H1 (cell line): ENCODE data around the gene PDE8A. TPM values are rescaled to one million over a fixed set of nuclear protein-coding genes. Genes with fewer than 3 reads are reported as not detected.

Experiments
- CTCF ChIA-PET: fragments of 300-600 bp; sonication (Branson Sonifier 250); formaldehyde crosslinking; loops from one replicate; lab custom pipeline; 2021; ENCODE audit not compliant: partially characterized antibody; lab: Charles Lee
- POLR2A ChIA-PET: fragments of 300-600 bp; sonication (Branson Sonifier 250); formaldehyde crosslinking; loops from one replicate; lab custom pipeline; 2021; ENCODE audit warnings: inconsistent platforms; ENCODE audit not compliant: partially characterized antibody; lab: Charles Lee
- DNase-seq, 2 experiments: peaks; one replicate each; pipeline versions ENCODE4 v3.0.0 to v3.0.0-alpha.2; 2010 to 2022; ENCODE audit warnings: low spot score in 2 of 2, low read depth in 1 of 2, mixed read lengths in 1 of 2
- FAIRE-seq: peaks from 2 replicates; lab custom pipeline; 2011; peaks lifted over from hg19 to GRCh38; lab: Jason Lieb, UNC
- H2AFZ ChIP-seq: 2 replicates; pipeline ENCODE4 v1.8.1; 2012; ENCODE audit warnings: low read length, inconsistent platforms
- H2AK5ac ChIP-seq: 2 replicates; pipeline ENCODE4 v1.6.1; 2013; ENCODE audit warnings: low read depth, low read length
- H2BK120ac ChIP-seq: replicated peaks from 2 replicates; pipeline ENCODE3; 2013; ENCODE audit warnings: low read depth, low read length, inconsistent platforms
- H2BK12ac ChIP-seq: 2 replicates; pipeline ENCODE4 v1.6.1; 2013; ENCODE audit warnings: low read depth, low read length
- H2BK15ac ChIP-seq: 2 replicates; pipeline ENCODE4 v1.6.1; 2013; ENCODE audit warnings: low read length
- H2BK20ac ChIP-seq: 2 replicates; pipeline ENCODE4 v1.6.1; 2013; ENCODE audit warnings: low read length
- H2BK5ac ChIP-seq: 2 replicates; pipeline ENCODE4 v1.6.1; 2013; ENCODE audit warnings: low read depth, low read length
- H3K14ac ChIP-seq: 2 replicates; pipeline ENCODE4 v1.6.1; 2013; ENCODE audit warnings: inconsistent platforms; ENCODE audit not compliant: insufficient read length
- H3K18ac ChIP-seq: 2 replicates; pipeline ENCODE4 v1.6.1; 2013; ENCODE audit warnings: low read length; ENCODE audit errors: extremely low read depth
- H3K23ac ChIP-seq: 2 replicates; pipeline ENCODE4 v1.6.1; 2013; ENCODE audit warnings: inconsistent platforms; ENCODE audit not compliant: insufficient read length
- H3K23me2 ChIP-seq: 2 replicates; pipeline ENCODE4 v1.6.1; 2013; ENCODE audit warnings: low read depth, low read length
- H3K27ac ChIP-seq: 2 replicates; pipeline ENCODE4 v1.6.1; 2011; ENCODE audit warnings: low read depth, low read length, inconsistent platforms
- H3K27me3 ChIP-seq, 4 experiments: replicated peaks in 1 of 4; 1 replicate in 1 of 4; 2 replicates in 3 of 4; pipeline versions ENCODE4 v1.6.1 to v1.8.1; 2011 to 2013; ENCODE audit warnings: low read length in 3 of 4, mild to moderate bottlenecking in 3 of 4, inconsistent platforms in 2 of 4, mixed read lengths in 2 of 4, moderate library complexity in 1 of 4; ENCODE audit not compliant: control insufficient read depth in 3 of 4, insufficient read depth in 3 of 4; ENCODE audit errors: extremely low read depth in 1 of 4
- H3K36me3 ChIP-seq, 4 experiments: 2 replicates each; pipeline versions ENCODE4 v1.6.1 to v1.8.1; 2011 to 2013; ENCODE audit warnings: mild to moderate bottlenecking in 4 of 4, low read length in 3 of 4, moderate library complexity in 2 of 4, control low read depth in 1 of 4, inconsistent platforms in 1 of 4; ENCODE audit not compliant: insufficient read depth in 4 of 4, control insufficient read depth in 2 of 4
- H3K4ac ChIP-seq: replicated peaks from 2 replicates; pipeline ENCODE3; 2013; ENCODE audit warnings: low read length, low read depth, mixed read lengths, inconsistent platforms; ENCODE audit not compliant: insufficient read length
- H3K4me1 ChIP-seq, 4 experiments: replicated peaks in 1 of 4; 1 replicate in 1 of 4; 2 replicates in 3 of 4; pipeline versions ENCODE4 v1.6.1 to v1.8.1; 2011 to 2013; ENCODE audit warnings: low read length in 3 of 4, inconsistent platforms in 2 of 4, mixed read lengths in 1 of 4; ENCODE audit not compliant: insufficient read depth in 4 of 4, control insufficient read depth in 3 of 4
- H3K4me2 ChIP-seq, 2 experiments: 2 replicates each; pipeline versions ENCODE4 v1.6.1 to v1.8.1; 2011 to 2013; ENCODE audit warnings: low read depth in 2 of 2, low read length in 2 of 2, control low read depth in 1 of 2, inconsistent platforms in 1 of 2, mild to moderate bottlenecking in 1 of 2; ENCODE audit not compliant: insufficient read depth in 1 of 2
- H3K4me3 ChIP-seq, 4 experiments: fragments of 200-600, 300-600 bp in 1 of 4; sonication (generic), shearing (Covaris generic), sonication (Bioruptor Twin) in 1 of 4; 2 replicates each; pipeline versions ENCODE4 v1.5.1 to v1.8.1; 2011 to 2016; ENCODE audit warnings: low read length in 4 of 4, low read depth in 3 of 4, control low read depth in 2 of 4, inconsistent platforms in 2 of 4, mild to moderate bottlenecking in 2 of 4, mixed read lengths in 1 of 4, moderate library complexity in 1 of 4; ENCODE audit not compliant: insufficient read depth in 2 of 4; ENCODE audit errors: extremely low read depth in 1 of 4
- H3K56ac ChIP-seq: replicated peaks from 2 replicates; pipeline ENCODE3; 2013; ENCODE audit warnings: low read depth, mild to moderate bottlenecking, mixed read lengths, low read length, inconsistent platforms; ENCODE audit not compliant: insufficient read length
- H3K79me1 ChIP-seq: 2 replicates; pipeline ENCODE4 v1.6.1; 2013; ENCODE audit warnings: low read depth, low read length, control low read depth
- H3K79me2 ChIP-seq, 2 experiments: 2 replicates each; pipeline versions ENCODE4 v1.6.1 to v1.8.1; 2012 to 2013; ENCODE audit warnings: low read length in 2 of 2, mild to moderate bottlenecking in 2 of 2, inconsistent platforms in 1 of 2; ENCODE audit not compliant: insufficient read depth in 2 of 2, control insufficient read depth in 1 of 2
- H3K9ac ChIP-seq, 4 experiments: replicated peaks in 1 of 4; 1 replicate in 1 of 4; 2 replicates in 3 of 4; pipeline versions ENCODE4 v1.6.1 to v1.8.1; 2011 to 2013; ENCODE audit warnings: low read depth in 3 of 4, low read length in 3 of 4, control low read depth in 2 of 4, mild to moderate bottlenecking in 2 of 4, moderate library complexity in 2 of 4, inconsistent platforms in 1 of 4; ENCODE audit errors: extremely low read depth in 1 of 4
- H3K9me3 ChIP-seq, 2 experiments: 2 replicates each; pipeline versions ENCODE4 v1.6.1 to v1.8.1; 2012 to 2013; ENCODE audit warnings: mild to moderate bottlenecking in 2 of 2, moderate library complexity in 2 of 2, control low read depth in 1 of 2, inconsistent platforms in 1 of 2, low read depth in 1 of 2, low read length in 1 of 2, mixed read lengths in 1 of 2; ENCODE audit not compliant: insufficient read depth in 2 of 2
- H4K20me1 ChIP-seq, 2 experiments: replicated peaks in 1 of 2; 2 replicates each; pipeline versions ENCODE3 to v1.8.1; 2011 to 2013; ENCODE audit warnings: inconsistent platforms in 2 of 2, low read length in 2 of 2, mild to moderate bottlenecking in 1 of 2; ENCODE audit not compliant: insufficient read depth in 2 of 2, control insufficient read depth in 1 of 2
- H4K5ac ChIP-seq: 2 replicates; pipeline ENCODE4 v1.6.1; 2013; ENCODE audit warnings: low read length, low read depth, mixed read lengths, inconsistent platforms; ENCODE audit not compliant: insufficient read length
- H4K8ac ChIP-seq: 2 replicates; pipeline ENCODE4 v1.8.0; 2013; ENCODE audit warnings: mild to moderate bottlenecking, moderate library complexity, low read length, inconsistent platforms; ENCODE audit not compliant: insufficient read depth; ENCODE audit errors: extremely low read depth
- H4K91ac ChIP-seq: replicated peaks from 2 replicates; pipeline ENCODE3; 2013; ENCODE audit warnings: low read length, mixed read lengths, inconsistent platforms; ENCODE audit not compliant: insufficient read length
- ATF2 ChIP-seq: IDR thresholded peaks from 2 replicates; pipeline ENCODE4 v1.6.1; 2012; ENCODE audit warnings: low read length, inconsistent platforms
- CBX5 ChIP-seq: fragments of 300-800, 300-1000 bp; sonication (generic); IDR thresholded peaks from 2 replicates; pipeline ENCODE4 v1.7.1; 2016; ENCODE audit warnings: antibody characterized with exemption, low read length, low read depth
- MAFK ChIP-seq: IDR thresholded peaks from 2 replicates; pipeline ENCODE4 v1.6.1; 2012; ENCODE audit warnings: low read depth, mild to moderate bottlenecking, improper control_type of control experiment, low read length
- SAP30 ChIP-seq: fragments of 300-600 bp; sonication (generic); IDR thresholded peaks from 2 replicates; pipeline ENCODE4 v1.7.1; 2012; ENCODE audit warnings: low read length, moderate library complexity, mild to moderate bottlenecking, inconsistent platforms; ENCODE audit not compliant: insufficient read depth, insufficient replicate concordance
- WGBS, 2 experiments: shearing (Covaris generic) in 1 of 2; methylation state at CpG; one replicate each; pipeline versions ENCODE4 v1.1.6 to v1.1.7; 2013 to 2015; ENCODE audit warnings: low lambda C conversion rate in 2 of 2, mixed read lengths in 2 of 2, inconsistent platforms in 1 of 2, low coverage in 1 of 2, missing lambda C conversion rate in 1 of 2; ENCODE audit not compliant: insufficient replicate concordance in 2 of 2, insufficient coverage in 1 of 2, insufficient read length in 1 of 2; ENCODE audit errors: extremely low coverage in 1 of 2, missing lambda C conversion rate in 1 of 2; 5-methylcytosine and 5-hydroxymethylcytosine counted together
- polyA plus RNA-seq, 7 experiments: library from polyadenylated mRNA; depleted of rRNA in 3 of 7; stranded (reverse) in 5 of 7; unstranded in 2 of 7; fragments of >200 nt in 5 of 7; fragments of 200-250 nt in 2 of 7; gene quantifications; 1 replicate in 5 of 7; 2 replicates in 1 of 7; 4 replicates in 1 of 7; pipeline versions ENCODE4 v1.2.1 to v1.2.3, GENCODE V29; 2011 to 2013; ENCODE audit warnings: missing spikeins in 2 of 7, mixed read lengths in 2 of 7
- total RNA-seq: library from RNA; stranded (reverse); fragmentation: NEBNext Ultra II Directional; extraction: Animal tissue kit (Norgen Biotek cat#: 25700); gene quantifications from 2 replicates; pipeline ENCODE4 v1.2.1, GENCODE V29; 2021

PDE8A gene
- total and polyA plus RNA-seq, 2 of the 8 experiments (the other 6 are each of a cell fraction or from before 2014, with no cell fraction given) = 6.9 to 7.8 TPM

- no peaks in the 10 kb centered on the region for H3K23me2 ChIP-seq
- FAIRE-seq (no peak), DNase-seq (no peak)
- no peak overlapping the region for H3K18ac ChIP-seq
- H3K79me2 ChIP-seq = no peaks in the 10 kb centered on the region
- H2BK20ac ChIP-seq = no peak overlapping the region
- no peaks in the 10 kb centered on the region for H3K9me3 ChIP-seq
- no peak overlapping the region for H4K8ac ChIP-seq
- no peak overlapping the region for H3K4me2 ChIP-seq
- no peak overlapping the region for H3K23ac ChIP-seq
- H2AK5ac ChIP-seq = no peak overlapping the region
- no peak overlapping the region for H4K91ac ChIP-seq
- no peaks in the 10 kb centered on the region for H3K4me1 ChIP-seq
- H2BK5ac ChIP-seq = no peak overlapping the region
- ChIA-PET POLR2A (no interaction called here), CTCF (interaction anchor here (0.8 to 1.0 kb wide), 2 partner anchors 11 to 76 kb away, joined by 3 read pairs; no protein-coding TSS in a partner anchor)
- H2BK12ac ChIP-seq = no peak overlapping the region
- no peak overlapping the region for H3K14ac ChIP-seq
- H3K4me3 ChIP-seq = no peak overlapping the region
- H4K5ac ChIP-seq = no peak overlapping the region
- H3K4ac ChIP-seq = no peak overlapping the region
- 0 out of 8 replicates have a peak, but pooled peaks cover 0 to 3% (median 0%) of the 10 kb centered on the region in 4 experiments for H3K36me3 ChIP-seq
- no peaks in the 10 kb centered on the region for H4K20me1 ChIP-seq
- TF ChIP-seq CBX5 = no peak
- TF ChIP-seq ATF2 = no peak
- TF ChIP-seq MAFK = no peak
- no peak for TF ChIP-seq SAP30
- H3K79me1 ChIP-seq = peaks cover 2% of the 10 kb centered on the region; the same call in 1 of the 2 replicates
- WGBS, 2 experiments = 87% methylated on average over 5 of the region's 5 CpGs; no CpG with 5 or more reads in 1 of the 2 experiments
- H2BK15ac ChIP-seq = no peak overlapping the region
- no peak overlapping the region for H3K9ac ChIP-seq
- H3K27me3 ChIP-seq = no peaks in the 10 kb centered on the region
- no peak overlapping the region for H3K56ac ChIP-seq
- no peak overlapping the region for H2AFZ ChIP-seq
- no peak overlapping the region for H2BK120ac ChIP-seq
- H3K27ac ChIP-seq = no peak overlapping the region
These were observed 115.6 kb downstream of the PDE8A start for GRCh38 chr15:85097250-85097649.
